Urothelium cell line (cell line): Measurements from ENCODE around the gene TEX261.

Source experiments
- DNase-seq: peaks from one replicate; pipeline ENCODE4 v3.0.0; 2011; ENCODE audit warnings: low spot score, mixed read lengths
- FAIRE-seq: peaks from 2 replicates; lab custom pipeline; 2011; peaks lifted over from hg19 to GRCh38; lab: Jason Lieb, UNC

The TEX261 gene

GRCh38 chr2:70982971-70983370 lies 11.7 kb downstream of the TEX261 start:
- DNase-seq = no peak
- no peak for FAIRE-seq

GRCh38 chr2:70981866-70982810 lies 12.5 kb downstream of the TEX261 start:
- FAIRE-seq = no peak
- no peak for DNase-seq

- FAIRE-seq (no peak), DNase-seq (no peak)
These were observed 13.3 kb downstream of the TEX261 start for GRCh38 chr2:70981421-70981820.

- DNase-seq (no peak), FAIRE-seq (no peak)
These were observed 15.0 kb downstream of the TEX261 start for GRCh38 chr2:70979626-70980025.

- DNase-seq = no peak
- no peak for FAIRE-seq
These were observed 15.5 kb downstream of the TEX261 start for GRCh38 chr2:70979180-70979488.

GRCh38 chr2:70978341-70979179 lies 16.1 kb downstream of the TEX261 start, which contains the start of gene ANKRD53:
ANKRD53 (plus strand) TSS chr2:70978630; CDS start chr2:70978646, 16 bp downstream.
- DNase-seq (no peak), FAIRE-seq (no peak)

- peak; percentile 55 for FAIRE-seq
- DNase-seq = no peak
These were observed 17.0 kb downstream of the TEX261 start for GRCh38 chr2:70977605-70978205.

GRCh38 chr2:70975237-70975636 lies 19.4 kb downstream of the TEX261 start:
- FAIRE-seq (no peak), DNase-seq (no peak)

- FAIRE-seq (no peak), DNase-seq (peak; percentile 2)
These were observed 20.1 kb downstream of the TEX261 start for GRCh38 chr2:70974592-70974991.

GRCh38 chr2:70967189-70967588 lies 27.5 kb downstream of the TEX261 start:
- FAIRE-seq = no peak

GRCh38 chr2:70966681-70967080 lies 28.0 kb downstream of the TEX261 start:
- FAIRE-seq (no peak), DNase-seq (no peak)

More at GRCh38 chr2:70967189-70967588, 27.5 kb downstream of the TEX261 start:
- no peak for DNase-seq

- DNase-seq = no peak
- FAIRE-seq = peak; percentile 53
These were observed 29.2 kb downstream of the TEX261 start for GRCh38 chr2:70965506-70965905.

- DNase-seq (peak; percentile 72), FAIRE-seq (peak; percentile 87)
These were observed 29.9 kb downstream of the TEX261 start for GRCh38 chr2:70964596-70965386.

- no peak for DNase-seq
- no peak for FAIRE-seq
These were observed 30.5 kb downstream of the TEX261 start for GRCh38 chr2:70964133-70964532.

- DNase-seq = no peak
- no peak for FAIRE-seq
These were observed 31.5 kb downstream of the TEX261 start for GRCh38 chr2:70962885-70963878.

- FAIRE-seq (no peak), DNase-seq (no peak)
These were observed 32.3 kb downstream of the TEX261 start for GRCh38 chr2:70962211-70962884.

GRCh38 chr2:70961648-70961994 lies 33.1 kb downstream of the TEX261 start:
- no peak for DNase-seq
- no peak for FAIRE-seq

- FAIRE-seq (peak; percentile 40), DNase-seq (no peak)
These were observed 33.6 kb downstream of the TEX261 start for GRCh38 chr2:70960833-70961647.
